H1 (cell line): ENCODE results near the gene GNA12.

Experiments used
- CHD2 ChIP-seq: IDR thresholded peaks from 2 replicates; pipeline ENCODE4 v1.6.1; 2012; ENCODE audit warnings: low read length, improper control_type of control experiment
- EGR1 ChIP-seq: IDR thresholded peaks from 2 replicates; pipeline ENCODE4 v1.6.1; 2011; ENCODE audit warnings: low read depth, low read length, borderline replicate concordance
- EP300 ChIP-seq, 2 experiments: IDR thresholded peaks; 1 replicate in 1 of 2; 2 replicates in 1 of 2; pipeline ENCODE4 v1.6.1; 2011 to 2012; ENCODE audit warnings: low read depth in 2 of 2, low read length in 2 of 2, mild to moderate bottlenecking in 2 of 2, borderline replicate concordance in 1 of 2, inconsistent platforms in 1 of 2, moderate library complexity in 1 of 2
- EZH2 ChIP-seq: fragments of 200-600 bp; sonication (generic); IDR thresholded peaks from 2 replicates; pipeline ENCODE4 v1.7.1; 2012; ENCODE audit warnings: low read depth, mild to moderate bottlenecking, moderate library complexity, low read length, inconsistent platforms; ENCODE audit not compliant: severe bottlenecking
- JUN ChIP-seq: IDR thresholded peaks from 2 replicates; pipeline ENCODE4 v1.6.1; 2011; ENCODE audit warnings: low read depth, mild to moderate bottlenecking, improper control_type of control experiment, low read length
- MAFK ChIP-seq: IDR thresholded peaks from 2 replicates; pipeline ENCODE4 v1.6.1; 2012; ENCODE audit warnings: low read depth, mild to moderate bottlenecking, improper control_type of control experiment, low read length
- POLR2A ChIP-seq, 2 experiments: IDR thresholded peaks; 1 replicate in 1 of 2; 2 replicates in 1 of 2; pipeline ENCODE4 v1.6.1; 2011; ENCODE audit warnings: low read depth in 2 of 2, low read length in 2 of 2, mild to moderate bottlenecking in 2 of 2; ENCODE audit errors: control extremely low read depth in 1 of 2
- POLR2AphosphoS5 ChIP-seq: IDR thresholded peaks from 2 replicates; pipeline ENCODE4 v1.6.1; 2011; ENCODE audit warnings: low read depth, low read length
- RAD21 ChIP-seq, 2 experiments: IDR thresholded peaks in 1 of 2; conservative IDR thresholded peaks in 1 of 2; 2 replicates each; pipeline ENCODE4 v1.6.1; 2011; ENCODE audit warnings: low read depth in 2 of 2, low read length in 2 of 2, improper control_type of control experiment in 1 of 2, inconsistent platforms in 1 of 2, mild to moderate bottlenecking in 1 of 2, moderate library complexity in 1 of 2
- RBBP5 ChIP-seq: IDR thresholded peaks from 2 replicates; pipeline ENCODE4 v1.7.1; 2012; ENCODE audit warnings: low read depth, mild to moderate bottlenecking, inconsistent platforms, low read length, moderate library complexity, borderline replicate concordance
- RNF2 ChIP-seq: fragments of 200-900, 300-1000 bp; sonication (generic); IDR thresholded peaks from 2 replicates; pipeline ENCODE4 v1.7.1; 2016; ENCODE audit warnings: borderline replicate concordance, low read depth, mild to moderate bottlenecking, antibody characterized with exemption, low read length; ENCODE audit not compliant: poor library complexity, severe bottlenecking; ENCODE audit errors: missing control alignments
- SP1 ChIP-seq: IDR thresholded peaks from 2 replicates; pipeline ENCODE4 v1.6.1; 2011; ENCODE audit warnings: low read depth, low read length
- ZNF274 ChIP-seq: IDR thresholded peaks from 2 replicates; pipeline ENCODE4 v1.7.0; 2012; ENCODE audit warnings: low read length, borderline replicate concordance; ENCODE audit errors: extremely low read depth
- TF ChIP-seq, protein P1 (sequence below), 3 experiments: IDR thresholded peaks; 1 replicate in 2 of 3; 2 replicates in 1 of 3; pipeline versions ENCODE4 v1.5.1 to v1.6.1; 2011; ENCODE audit warnings: low read length in 3 of 3, mild to moderate bottlenecking in 3 of 3, inconsistent platforms in 2 of 3, low read depth in 1 of 3, moderate library complexity in 1 of 3; ENCODE audit not compliant: insufficient read depth in 1 of 3; ENCODE audit errors: control extremely low read depth in 1 of 3

DNA sequence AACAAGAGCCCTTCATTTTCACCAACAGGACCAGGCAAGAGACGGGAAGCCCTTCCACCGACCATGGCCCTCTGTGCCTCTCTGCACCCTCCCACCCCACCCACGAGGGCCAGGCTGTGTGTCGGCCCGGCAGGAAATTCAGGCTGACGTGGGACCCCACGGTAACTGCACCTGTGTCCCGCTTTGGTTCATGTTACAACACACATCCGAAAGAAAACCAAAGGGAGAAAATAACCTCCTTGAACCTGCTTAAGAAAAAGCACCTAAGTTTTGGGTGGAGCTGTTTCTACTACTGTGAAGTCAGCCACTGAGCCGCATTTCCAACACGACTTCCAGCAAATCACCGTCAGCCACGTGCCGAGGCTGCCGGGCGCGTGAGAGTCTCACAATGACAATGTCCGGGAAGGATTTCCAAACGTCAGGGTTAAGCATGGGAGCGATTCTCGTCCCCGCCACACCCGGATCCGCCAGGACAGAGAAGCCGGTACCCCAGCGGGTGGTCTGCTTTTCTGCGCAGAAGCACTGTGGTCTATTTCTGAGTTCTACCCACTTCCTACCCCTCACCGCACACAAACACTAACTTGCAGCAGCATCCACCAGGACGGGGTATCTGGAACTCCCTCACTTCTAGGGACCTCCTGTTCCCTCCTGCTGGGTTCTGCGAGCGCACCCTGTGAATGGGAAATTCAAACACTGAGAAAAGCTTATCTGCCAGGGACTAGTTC lies 119.5 kb downstream of the GNA12 start:
- TF ChIP-seq POLR2A (IDR thresholded peaks at IDR 0.05; ENCODE audit: control extremely low read depth in 1 of 2, low read depth in 2 of 2, low read length in 2 of 2) = no peak
- TF ChIP-seq POLR2AphosphoS5 = no peak
- TF ChIP-seq, protein P1, sequence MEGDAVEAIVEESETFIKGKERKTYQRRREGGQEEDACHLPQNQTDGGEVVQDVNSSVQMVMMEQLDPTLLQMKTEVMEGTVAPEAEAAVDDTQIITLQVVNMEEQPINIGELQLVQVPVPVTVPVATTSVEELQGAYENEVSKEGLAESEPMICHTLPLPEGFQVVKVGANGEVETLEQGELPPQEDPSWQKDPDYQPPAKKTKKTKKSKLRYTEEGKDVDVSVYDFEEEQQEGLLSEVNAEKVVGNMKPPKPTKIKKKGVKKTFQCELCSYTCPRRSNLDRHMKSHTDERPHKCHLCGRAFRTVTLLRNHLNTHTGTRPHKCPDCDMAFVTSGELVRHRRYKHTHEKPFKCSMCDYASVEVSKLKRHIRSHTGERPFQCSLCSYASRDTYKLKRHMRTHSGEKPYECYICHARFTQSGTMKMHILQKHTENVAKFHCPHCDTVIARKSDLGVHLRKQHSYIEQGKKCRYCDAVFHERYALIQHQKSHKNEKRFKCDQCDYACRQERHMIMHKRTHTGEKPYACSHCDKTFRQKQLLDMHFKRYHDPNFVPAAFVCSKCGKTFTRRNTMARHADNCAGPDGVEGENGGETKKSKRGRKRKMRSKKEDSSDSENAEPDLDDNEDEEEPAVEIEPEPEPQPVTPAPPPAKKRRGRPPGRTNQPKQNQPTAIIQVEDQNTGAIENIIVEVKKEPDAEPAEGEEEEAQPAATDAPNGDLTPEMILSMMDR (IDR thresholded peaks at IDR 0.05; ENCODE audit: control extremely low read depth in 1 of 3, insufficient read depth in 1 of 3, low read depth in 1 of 3, low read length in 3 of 3) = no peak
- TF ChIP-seq SP1 = no peak
- TF ChIP-seq ZNF274 = no peak
- TF ChIP-seq RNF2 = no peak
- TF ChIP-seq MAFK = no peak
- no peak for TF ChIP-seq EZH2
- TF ChIP-seq EGR1 = no peak
- no peak for TF ChIP-seq RBBP5
- TF ChIP-seq JUN = no peak
- TF ChIP-seq EP300 (IDR thresholded peaks at IDR 0.05; ENCODE audit: borderline replicate concordance in 1 of 2, low read depth in 2 of 2, low read length in 2 of 2) = no peak
- no peak for TF ChIP-seq RAD21 (IDR thresholded peaks at IDR 0.05 in 1 of 2, conservative IDR thresholded peaks at IDR 0.05 in 1 of 2; ENCODE audit: low read depth in 2 of 2, low read length in 2 of 2)
- TF ChIP-seq CHD2 = no peak
